Stimulated activated CD4-positive, alpha-beta T cell treated with anti-CD3 and anti-CD28 coated beads, Interleukin-4, amount 100 ng/mL, for 24 hours (primary cell): ENCODE data around the gene GOLGA6L25.
"Not testable (repeated sequence)": the region's sequence is repeated elsewhere in the genome, so short reads cannot be mapped to it uniquely, and the experiment has no call there.

ENCODE experiments used
- DNase-seq: peaks from one replicate; pipeline ENCODE4 v3.0.0-alpha.2; 2020

The GOLGA6L25 gene, protein sequence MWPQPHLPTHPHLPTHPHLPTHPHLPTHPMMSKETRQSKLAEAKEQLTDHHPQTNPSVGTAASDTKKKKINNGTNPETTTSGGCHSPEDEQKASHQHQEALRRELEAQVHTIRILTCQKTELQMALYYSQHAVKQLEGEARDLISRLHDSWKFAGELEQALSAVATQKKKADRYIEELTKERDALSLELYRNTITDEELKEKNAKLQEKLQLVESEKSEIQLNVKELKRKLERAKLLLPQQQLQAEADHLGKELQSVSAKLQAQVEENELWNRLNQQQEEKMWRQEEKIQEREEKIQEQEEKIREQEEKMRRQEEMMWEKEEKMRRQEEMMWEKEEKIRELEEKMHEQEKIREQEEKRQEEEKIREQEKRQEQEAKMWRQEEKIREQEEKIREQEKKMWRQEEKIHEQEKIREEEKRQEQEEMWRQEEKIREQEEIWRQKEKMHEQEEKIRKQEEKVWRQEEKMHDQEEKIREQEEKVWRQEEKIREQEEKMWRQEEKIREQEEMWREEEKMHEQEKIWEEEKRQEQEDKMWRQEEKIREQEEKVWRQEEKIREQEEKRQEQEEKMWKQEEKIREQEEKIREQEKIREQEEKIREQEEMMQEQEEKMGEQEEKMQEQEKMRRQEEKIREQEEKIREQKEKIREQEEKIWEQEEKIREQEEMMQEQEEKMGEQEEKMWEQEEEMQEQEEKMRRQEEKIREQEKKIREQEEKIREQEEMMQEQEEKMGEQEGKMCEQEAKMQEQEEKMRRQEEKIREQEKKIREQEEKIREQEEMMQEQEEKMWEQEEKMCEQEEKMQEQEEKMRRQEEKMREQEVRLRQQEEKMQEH

DNA sequence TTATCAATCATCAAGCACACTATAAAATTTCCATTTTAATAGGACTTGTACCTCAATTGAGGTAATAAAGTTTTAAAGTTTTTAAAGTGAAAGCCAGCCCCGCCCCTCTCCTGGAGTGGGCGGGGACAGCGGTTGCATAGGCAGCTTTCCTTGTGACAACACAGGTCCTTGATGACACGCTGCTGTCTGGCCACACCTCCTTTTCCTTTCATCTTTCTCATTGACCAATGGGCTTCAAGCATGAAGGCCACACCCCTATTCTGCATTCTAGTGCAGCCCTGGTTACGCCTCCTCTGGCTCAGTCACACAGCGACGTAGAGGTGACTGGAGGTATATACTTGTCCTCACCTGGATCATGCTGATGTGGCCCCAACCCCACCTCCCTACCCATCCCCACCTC, at the start of gene GOLGA6L25:
GOLGA6L25 (plus strand) TSS at position 301 of the 400 bp plus-strand sequence; CDS start at position 362, 61 bp downstream.
- DNase-seq = not testable (repeated sequence)

DNA sequence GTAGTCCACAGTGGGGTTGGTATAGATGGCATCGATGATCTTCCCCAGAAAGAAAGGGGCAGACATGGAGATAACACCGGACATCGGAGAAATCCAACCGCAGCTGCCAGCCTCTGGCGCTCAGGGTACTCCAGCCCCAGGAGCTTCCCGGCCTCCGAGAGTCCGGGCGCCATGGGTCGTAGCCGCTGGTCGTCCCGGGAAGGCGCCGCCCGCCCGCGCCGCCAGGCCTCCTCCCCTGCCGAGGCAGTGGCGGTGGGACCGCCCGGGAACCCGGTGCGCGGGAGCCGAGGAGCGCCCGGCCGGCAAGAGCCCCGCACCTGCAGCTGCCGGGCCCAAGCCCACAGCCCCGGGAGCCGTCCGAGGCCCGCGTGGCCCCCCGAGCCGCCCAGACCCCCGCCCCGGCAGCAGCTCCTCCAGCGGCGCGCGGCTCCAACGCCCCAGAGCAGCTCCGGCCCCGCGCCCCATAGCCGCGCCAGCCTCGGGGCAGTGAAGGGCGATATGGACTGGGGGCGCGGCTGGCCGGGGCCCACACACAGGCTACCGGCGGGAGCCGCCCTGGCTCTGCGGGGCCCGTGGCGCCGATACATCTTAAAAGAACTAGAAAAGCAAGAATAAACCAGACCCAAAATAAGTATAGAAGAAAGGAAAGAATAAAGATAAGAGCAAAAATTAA, 45.0 kb upstream of the GOLGA6L25 start:
- not testable (repeated sequence) for DNase-seq

DNA sequence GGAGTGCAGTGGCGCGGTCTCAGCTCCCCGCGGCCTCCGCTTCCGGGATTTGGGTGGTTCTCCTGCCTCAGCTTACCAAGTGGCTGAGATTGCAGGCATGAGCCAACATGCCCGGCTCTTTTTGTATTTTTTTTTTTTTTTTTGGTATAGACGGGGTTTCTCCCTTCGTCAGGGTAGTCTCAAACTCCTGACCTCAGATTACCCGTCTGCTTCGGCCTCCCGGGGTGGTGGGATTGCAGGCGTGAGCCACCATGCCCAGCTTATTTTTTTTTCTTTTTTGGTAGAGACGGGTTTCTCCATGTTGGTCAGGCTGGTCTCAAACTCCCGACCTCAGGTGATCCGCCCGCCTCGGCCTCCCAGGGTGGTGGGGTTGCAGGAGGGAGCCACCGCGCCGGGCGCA, 39.2 kb upstream of the GOLGA6L25 start:
- not testable (repeated sequence) for DNase-seq

DNA sequence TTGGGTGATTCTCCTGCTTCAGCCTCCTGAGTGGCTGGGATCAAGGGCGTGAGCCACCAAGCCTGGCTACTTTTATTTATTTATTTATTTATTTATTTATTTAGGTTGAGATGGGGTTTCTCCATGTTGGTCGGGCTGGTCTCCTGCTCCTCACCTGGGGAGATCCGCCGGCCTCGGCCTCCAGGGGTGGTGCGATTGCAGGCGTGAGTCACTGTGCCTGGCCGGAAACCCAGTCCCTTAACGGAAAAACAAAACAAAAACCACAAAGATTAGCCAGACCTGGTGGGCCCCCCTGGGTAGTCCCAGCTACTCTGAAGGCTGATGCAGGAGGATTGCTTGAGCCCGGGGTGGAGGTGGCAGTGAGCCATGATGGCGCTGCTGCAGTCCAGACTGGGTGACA, 38.2 kb upstream of the GOLGA6L25 start:
- not testable (repeated sequence) for DNase-seq

DNA sequence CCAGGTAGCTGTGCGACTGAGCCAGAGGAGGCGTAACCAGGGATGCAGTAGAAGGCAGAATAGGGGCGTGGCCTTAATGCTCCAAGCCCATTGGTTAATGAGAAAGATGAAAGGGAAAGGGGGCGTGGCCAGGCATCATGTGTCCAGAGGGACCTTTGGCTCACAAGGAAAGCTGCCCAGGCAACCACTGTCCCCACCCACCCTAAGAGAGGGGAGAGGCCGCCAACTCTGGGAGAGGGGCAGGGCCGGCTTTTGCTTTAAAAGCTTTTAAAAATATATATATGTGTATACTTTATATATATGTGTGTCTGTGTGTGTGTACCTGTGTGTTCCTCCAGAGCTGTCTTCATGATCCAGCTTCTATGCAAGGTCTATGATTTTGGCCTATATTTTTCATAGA, 20.4 kb upstream of the GOLGA6L25 start, which contains the start of gene GOLGA8G:
GOLGA8G (minus strand) TSS at position 18 of the 400 bp plus-strand sequence. CDS start 62 bp downstream, outside the sequence.
- not testable (repeated sequence) for DNase-seq

DNA sequence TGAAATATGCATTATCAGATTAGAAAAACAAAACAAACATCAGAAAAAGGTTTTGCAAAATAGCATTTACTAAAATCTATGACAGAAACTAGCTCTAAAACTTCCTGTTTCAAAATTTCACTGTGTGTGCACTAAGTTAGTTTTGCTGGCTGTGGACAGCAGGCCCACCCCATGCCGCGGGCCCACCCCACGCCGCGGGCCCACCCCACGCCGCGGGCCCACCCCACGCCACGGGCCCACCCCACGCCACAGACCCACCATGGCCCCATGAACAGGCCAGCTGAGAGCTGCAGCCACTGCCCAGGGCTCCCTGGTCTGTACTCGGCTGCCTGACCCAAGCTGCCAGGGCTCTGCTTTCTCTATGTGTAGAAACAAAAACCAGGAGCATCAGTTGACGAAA, 20.0 kb downstream of the GOLGA6L25 start:
- not testable (repeated sequence) for DNase-seq

DNA sequence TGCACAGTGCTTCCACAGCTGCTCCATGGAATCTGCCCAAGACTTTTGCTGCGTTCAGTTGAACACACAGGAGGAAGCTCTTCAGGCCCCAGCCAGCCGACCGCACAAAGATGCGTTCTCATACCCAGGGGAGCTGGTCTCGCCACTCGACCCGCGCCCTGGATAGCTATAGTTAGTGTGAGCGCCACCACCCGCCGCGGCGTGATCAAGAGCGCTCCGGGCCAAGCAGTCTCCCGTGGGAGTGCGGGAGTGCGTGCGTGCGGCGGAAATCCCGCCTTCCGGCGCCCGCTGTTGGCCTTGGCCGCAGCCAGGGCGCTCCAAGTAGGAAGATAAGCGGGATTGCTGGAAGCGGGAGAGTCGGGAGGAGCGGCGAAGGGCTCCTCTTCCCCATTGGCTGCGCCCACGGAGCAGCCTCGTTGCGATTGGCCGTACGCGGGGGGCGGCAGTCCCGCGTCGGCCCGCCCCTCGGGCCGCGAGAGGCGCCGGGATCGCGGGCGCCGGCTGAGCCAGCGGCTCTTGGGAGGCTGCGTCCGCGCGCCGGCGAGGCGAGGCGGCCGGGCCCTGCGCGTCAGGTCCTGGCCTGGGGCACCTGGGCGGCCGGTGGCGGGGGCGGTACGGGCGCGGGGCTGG, 35.7 kb downstream of the GOLGA6L25 start:
- DNase-seq = not testable (repeated sequence)

DNA sequence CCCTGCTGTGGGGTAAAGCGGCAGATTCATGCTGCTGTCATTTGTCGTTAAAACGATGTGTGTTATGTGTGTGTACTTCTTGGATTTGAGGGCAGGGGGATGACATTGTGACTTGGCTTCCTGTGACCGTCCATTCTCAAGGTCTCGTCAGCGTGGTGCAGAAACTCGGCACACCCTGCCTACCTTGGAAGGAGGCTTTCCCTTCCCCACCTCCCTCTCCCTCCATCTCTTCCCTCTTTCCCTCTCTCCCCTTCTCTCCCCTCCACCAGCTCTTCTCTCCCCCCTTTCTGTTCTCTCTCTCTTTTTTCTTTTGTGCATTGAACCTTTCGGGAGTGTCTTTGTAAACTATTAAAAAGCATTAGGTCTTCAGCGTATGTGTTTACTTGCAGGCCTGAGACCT, 36.4 kb downstream of the GOLGA6L25 start:
- not testable (repeated sequence) for DNase-seq

DNA sequence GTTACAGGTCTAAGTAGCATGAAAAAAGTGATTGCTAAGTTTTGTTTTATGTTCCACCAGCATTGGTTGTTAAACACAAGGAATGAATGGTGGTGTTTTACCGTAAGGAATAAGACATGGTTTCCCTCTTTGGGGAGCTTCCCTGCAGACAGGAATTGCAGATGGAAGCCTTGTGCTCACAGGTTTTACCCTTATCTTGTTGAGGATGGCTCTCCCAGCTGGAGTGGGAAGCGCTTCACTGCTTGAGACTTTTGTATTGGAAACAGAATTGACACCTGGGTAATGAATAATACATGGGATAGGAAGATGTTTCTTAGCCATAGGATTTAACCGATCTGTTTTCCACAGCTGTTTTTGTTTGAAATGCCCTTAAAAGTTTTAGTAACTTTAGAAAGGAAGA, 39.0 kb downstream of the GOLGA6L25 start:
- DNase-seq = not testable (repeated sequence)

DNA sequence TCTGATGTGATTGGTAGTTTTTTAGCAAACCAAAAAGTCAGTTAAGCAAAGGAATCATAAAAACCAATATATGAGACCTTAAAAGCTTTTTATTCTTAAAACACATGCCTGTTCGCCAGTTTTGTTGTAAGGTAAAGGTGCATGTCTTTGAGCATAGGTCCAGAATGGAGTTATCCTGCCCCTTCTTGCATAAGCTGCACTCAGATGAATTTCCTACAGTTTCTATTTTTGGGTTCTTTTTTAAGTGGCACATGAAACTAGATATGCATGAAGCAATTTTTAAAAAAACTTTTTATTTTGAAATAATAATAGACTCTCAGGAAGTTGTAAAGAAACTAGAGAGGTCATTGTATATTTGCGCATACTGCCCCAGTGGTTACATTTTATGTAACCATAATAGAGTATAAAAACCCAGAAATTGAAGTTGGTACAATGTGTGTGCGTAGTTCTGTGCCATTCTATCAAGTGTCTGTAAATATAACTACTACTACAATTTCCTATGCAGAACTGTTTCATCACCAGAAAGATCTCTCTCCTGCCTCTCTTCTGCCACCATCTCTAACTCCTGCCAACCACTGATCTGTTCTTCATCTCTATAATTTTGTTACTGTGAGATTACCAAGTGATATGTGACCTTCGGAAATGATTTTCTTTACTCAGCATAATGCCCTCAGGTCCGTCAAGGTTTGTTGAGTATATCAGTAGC, 40.2 kb downstream of the GOLGA6L25 start:
- DNase-seq = not testable (repeated sequence)

DNA sequence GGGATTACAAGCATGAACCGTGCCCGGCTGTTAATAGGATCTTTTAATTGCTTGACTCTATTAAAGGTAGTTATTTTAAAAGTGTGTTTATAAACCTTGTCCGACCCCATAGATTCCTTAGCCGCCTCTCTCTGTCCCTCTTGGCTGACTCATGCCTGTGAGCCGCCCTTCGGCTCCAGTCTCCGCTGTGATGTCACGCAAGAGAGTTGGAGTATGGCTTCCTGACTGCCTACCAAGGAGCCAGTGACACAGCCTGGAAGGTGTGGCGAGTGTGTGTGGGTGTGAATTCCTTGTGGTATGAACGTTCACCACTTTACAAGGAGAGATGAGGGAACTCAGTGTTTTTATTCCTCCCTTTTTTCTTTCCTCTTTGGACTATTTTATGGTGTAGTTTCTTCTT, 44.1 kb downstream of the GOLGA6L25 start:
- not testable (repeated sequence) for DNase-seq

DNA sequence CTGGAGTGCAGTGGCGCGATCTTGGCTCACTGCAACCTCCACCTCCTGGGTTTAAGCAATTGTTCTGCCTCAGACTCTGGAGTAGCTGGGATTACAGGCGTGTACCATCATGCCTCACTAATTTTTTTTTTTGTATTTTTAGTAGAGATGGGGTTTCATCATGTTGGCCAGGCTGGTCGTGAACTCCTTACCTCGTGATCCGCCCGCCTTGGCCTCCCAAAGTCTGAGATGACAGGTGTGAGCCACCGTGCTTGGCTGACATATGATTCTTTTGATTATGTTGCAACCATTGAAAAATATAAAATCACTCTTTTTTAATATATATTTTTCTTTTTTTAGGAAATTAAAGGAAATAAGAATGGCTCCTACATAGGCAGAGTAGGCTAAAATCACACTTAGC, 44.8 kb downstream of the GOLGA6L25 start:
- not testable (repeated sequence) for DNase-seq

DNA sequence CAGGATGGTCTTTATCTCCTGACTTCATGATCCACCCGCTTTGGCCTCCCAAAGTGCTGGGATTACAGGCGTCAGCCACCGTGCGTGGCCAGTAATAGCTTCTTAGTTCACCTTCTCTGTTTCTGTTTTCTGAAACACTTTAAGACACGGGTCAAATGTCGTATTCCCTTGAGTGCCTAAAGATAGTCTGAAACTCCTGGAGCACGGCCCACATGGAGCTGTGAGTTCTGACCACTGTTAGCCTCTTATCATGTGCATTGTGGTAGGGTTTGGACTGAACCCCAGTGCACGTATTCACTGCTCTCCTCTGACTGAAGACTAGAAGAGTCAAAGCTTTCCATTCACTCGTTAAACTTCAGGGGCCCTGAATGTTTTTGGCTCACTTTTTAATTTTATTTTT, 48.8 kb downstream of the GOLGA6L25 start:
- not testable (repeated sequence) for DNase-seq
